Measurements from ENCODE around the gene LONP2.
"Not testable (repeated sequence)": the region's sequence is repeated elsewhere in the genome, so short reads cannot be mapped to it uniquely, and the experiment has no call there.

Gene LONP2

GRCh38 chr16:48294724-48295123 lies 50.6 kb downstream of the LONP2 start:
- no peak for FAIRE-seq

GRCh38 chr16:48295488-48296281 lies 51.6 kb downstream of the LONP2 start:
- FAIRE-seq = no peak

- no peak for FAIRE-seq
Observed at GRCh38 chr16:48299471-48299870, 55.4 kb downstream of the LONP2 start.

- no peak for FAIRE-seq
Observed at GRCh38 chr16:48300391-48300856, 56.3 kb downstream of the LONP2 start.

- no peak for FAIRE-seq
Observed at GRCh38 chr16:48308535-48308934, 64.4 kb downstream of the LONP2 start.

- FAIRE-seq = peak; percentile 13
Observed at GRCh38 chr16:48310908-48311641, 67.0 kb downstream of the LONP2 start.

GRCh38 chr16:48313905-48314304 lies 69.8 kb downstream of the LONP2 start:
- not testable (repeated sequence) for FAIRE-seq

GRCh38 chr16:48317026-48317425 lies 72.9 kb downstream of the LONP2 start:
- no peak for FAIRE-seq

- no peak for FAIRE-seq
Observed at GRCh38 chr16:48317614-48318315, 73.7 kb downstream of the LONP2 start.

GRCh38 chr16:48318630-48319029 lies 74.5 kb downstream of the LONP2 start:
- FAIRE-seq = no peak

GRCh38 chr16:48321317-48322036 lies 77.4 kb downstream of the LONP2 start:
- peak; percentile 33 for FAIRE-seq

- FAIRE-seq = no peak
Observed at GRCh38 chr16:48323783-48324775, 80.0 kb downstream of the LONP2 start.

- no peak for FAIRE-seq
Observed at GRCh38 chr16:48326915-48327314, 82.8 kb downstream of the LONP2 start.

GRCh38 chr16:48329138-48329537 lies 85.0 kb downstream of the LONP2 start:
- FAIRE-seq = no peak

GRCh38 chr16:48330189-48330840 lies 86.2 kb downstream of the LONP2 start:
- no peak for FAIRE-seq

GRCh38 chr16:48330841-48331192 lies 86.7 kb downstream of the LONP2 start:
- no peak for FAIRE-seq

- FAIRE-seq = no peak
Observed at GRCh38 chr16:48332978-48333377, 88.9 kb downstream of the LONP2 start.

GRCh38 chr16:48334325-48334724 lies 90.2 kb downstream of the LONP2 start:
- no peak for FAIRE-seq

GRCh38 chr16:48335961-48336360 lies 91.9 kb downstream of the LONP2 start:
- no peak for FAIRE-seq

GRCh38 chr16:48340054-48340453 lies 96.0 kb downstream of the LONP2 start:
- no peak for FAIRE-seq

- no peak for FAIRE-seq
Observed at GRCh38 chr16:48342591-48342990, 98.5 kb downstream of the LONP2 start.
